Prostate gland (tissue), 2 donors: ENCODE data around the gene ZNF548. TPM values are rescaled to one million over a fixed set of nuclear protein-coding genes. Genes with fewer than 3 reads are reported as not detected.

Experiments used
- DNase-seq: peaks from one replicate; pipeline ENCODE4 v3.0.0-alpha.2; 2019; ENCODE audit warnings: low spot score
- H3K27ac ChIP-seq, 2 donors: fragments of 200-600 bp; sonication (generic); 2 replicates each; pipeline ENCODE4 v1.5.1; 2017 to 2019
- H3K27me3 ChIP-seq: fragments of 200-600 bp; sonication (generic); replicated peaks from 2 replicates; pipeline ENCODE4 v1.5.1; 2019; ENCODE audit not compliant: insufficient read depth
- H3K36me3 ChIP-seq, 2 donors: fragments of 200-600 bp; sonication (generic); 1 replicate in 1 of 2; 2 replicates in 1 of 2; pipeline versions ENCODE4 v1.5.1 to v1.8.1; 2017 to 2019
- H3K4me1 ChIP-seq: fragments of 200-600 bp; sonication (generic); replicated peaks from 2 replicates; pipeline ENCODE4 v1.5.1; 2019
- H3K4me3 ChIP-seq, 2 donors: fragments of 200-600 bp; sonication (generic); 2 replicates each; pipeline ENCODE4 v1.5.1; 2017 to 2019
- H3K9me3 ChIP-seq: fragments of 200-600 bp; sonication (generic); 2 replicates; pipeline ENCODE4 v1.5.1; 2017
- CTCF ChIP-seq, 4 experiments: fragments of 200-600 bp in 2 of 4; fragments of 450-650 bp in 2 of 4; sonication (generic) in 2 of 4; IDR thresholded peaks; 1 replicate in 3 of 4; 2 replicates in 1 of 4; pipeline ENCODE4 v1.5.1; 2016 to 2019; ENCODE audit warnings: antibody characterized with exemption in 4 of 4, mild to moderate bottlenecking in 2 of 4, moderate library complexity in 2 of 4
- POLR2A ChIP-seq: fragments of 450-650 bp; IDR thresholded peaks from one replicate; pipeline ENCODE4 v1.6.1; 2016; ENCODE audit warnings: antibody characterized with exemption, mild to moderate bottlenecking
- POLR2AphosphoS5 ChIP-seq: sonication (generic); formaldehyde crosslinking; IDR thresholded peaks from one replicate; pipeline ENCODE4 v1.6.1; 2017; ENCODE audit warnings: antibody characterized with exemption
- WGBS: methylation state at CpG from one replicate; pipeline ENCODE4 v1.1.5; 2018; 5-methylcytosine and 5-hydroxymethylcytosine counted together
- intact Hi-C: fragments of 100-400 bp; cut with DNase I; formaldehyde crosslinking; loops from one replicate; pipeline ENCODE4 v1.14.2; 2022
- total RNA-seq, 2 donors: library from RNA; depleted of rRNA; stranded (reverse); fragments of >200 nt; gene quantifications; one replicate each; pipeline ENCODE4 v1.1.0, GENCODE V29; 2016

ZNF548 gene
- total RNA-seq, 2 donors from 2014 or later = 20.4 to 27.4 TPM

- intact Hi-C loops = no loop called here
- TF ChIP-seq POLR2A (no peak), POLR2AphosphoS5 (no peak), CTCF (IDR thresholded peaks at IDR 0.05) (no peak)
- Histone ChIP-seq H3K27ac (no peak overlapping the region), H3K27me3 (no peaks in the 10 kb centered on the region), H3K4me3 (no peak overlapping the region), H3K9me3 (no peaks in the 10 kb centered on the region), H3K4me1 (peaks cover 6% of the 10 kb centered on the region), H3K36me3 (no peaks in the 10 kb centered on the region)
- 71% methylated on average over 4 of the region's 4 CpGs for WGBS
- no peak for DNase-seq
Measured at GRCh38 chr19:57437931-57438330, 48.3 kb downstream of the ZNF548 start.

GRCh38 chr19:57438925-57439324, 49.3 kb downstream of the ZNF548 start:
- H3K27ac ChIP-seq = no peak overlapping the region
- no peaks in the 10 kb centered on the region for H3K9me3 ChIP-seq
- no peak for DNase-seq
- H3K4me1 ChIP-seq = peaks cover 6% of the 10 kb centered on the region
- 86% methylated on average over 9 of the region's 9 CpGs for WGBS
- no peaks in the 10 kb centered on the region for H3K36me3 ChIP-seq
- intact Hi-C loops = no loop called here
- H3K27me3 ChIP-seq = no peaks in the 10 kb centered on the region
- no peak overlapping the region for H3K4me3 ChIP-seq
- TF ChIP-seq POLR2A (no peak), CTCF (IDR thresholded peaks at IDR 0.05) (no peak), POLR2AphosphoS5 (no peak)

DNA sequence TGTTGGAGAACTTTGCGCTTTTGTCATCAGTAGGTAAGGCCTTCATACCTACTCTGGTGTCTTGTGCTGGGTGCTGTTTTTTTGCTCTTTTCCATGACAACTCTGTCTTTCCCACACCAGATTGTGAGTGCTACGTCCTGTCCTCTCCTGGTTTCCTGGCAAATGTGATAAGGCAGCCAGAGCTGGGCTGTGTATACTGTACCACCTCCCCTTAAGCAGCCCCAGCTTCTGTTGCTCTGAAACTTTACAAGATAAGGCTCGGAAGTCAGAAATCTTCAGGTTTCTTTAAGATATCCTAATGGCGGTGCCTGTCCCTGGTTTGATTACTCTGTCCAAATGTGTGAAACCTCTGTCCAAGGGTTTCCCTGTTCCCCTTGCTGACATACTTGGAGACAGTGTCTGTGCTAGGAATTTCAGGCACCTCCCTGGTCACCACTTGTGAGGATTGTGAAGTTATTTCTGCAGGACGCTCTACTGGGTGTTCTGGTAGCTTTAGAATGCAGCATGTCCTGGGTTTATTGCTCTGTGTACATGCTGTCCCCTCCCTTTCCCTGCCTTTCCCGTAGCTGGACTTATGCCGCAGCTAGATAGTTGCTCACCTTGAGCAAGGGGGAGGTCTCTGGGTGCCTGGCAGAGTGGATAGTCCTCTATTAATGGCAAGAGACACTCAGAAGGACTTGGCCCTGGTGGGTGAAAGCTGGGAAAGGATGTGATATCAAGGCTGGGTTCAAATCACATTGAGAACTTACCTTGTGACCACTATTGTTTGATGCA, 52.5 kb downstream of the ZNF548 start:
- H3K4me3 ChIP-seq = no peak overlapping the region
- no peaks in the 10 kb centered on the region for H3K36me3 ChIP-seq
- H3K27ac ChIP-seq = no peak overlapping the region
- DNase-seq = no peak
- TF ChIP-seq CTCF (IDR thresholded peaks at IDR 0.05) = no peak
- TF ChIP-seq POLR2AphosphoS5 = no peak
- no peak for TF ChIP-seq POLR2A
- WGBS = 83% methylated on average over 7 of the region's 7 CpGs
- intact Hi-C loops = no loop called here
- no peaks in the 10 kb centered on the region for H3K27me3 ChIP-seq
- H3K4me1 ChIP-seq = no peaks in the 10 kb centered on the region
- no peaks in the 10 kb centered on the region for H3K9me3 ChIP-seq

DNA sequence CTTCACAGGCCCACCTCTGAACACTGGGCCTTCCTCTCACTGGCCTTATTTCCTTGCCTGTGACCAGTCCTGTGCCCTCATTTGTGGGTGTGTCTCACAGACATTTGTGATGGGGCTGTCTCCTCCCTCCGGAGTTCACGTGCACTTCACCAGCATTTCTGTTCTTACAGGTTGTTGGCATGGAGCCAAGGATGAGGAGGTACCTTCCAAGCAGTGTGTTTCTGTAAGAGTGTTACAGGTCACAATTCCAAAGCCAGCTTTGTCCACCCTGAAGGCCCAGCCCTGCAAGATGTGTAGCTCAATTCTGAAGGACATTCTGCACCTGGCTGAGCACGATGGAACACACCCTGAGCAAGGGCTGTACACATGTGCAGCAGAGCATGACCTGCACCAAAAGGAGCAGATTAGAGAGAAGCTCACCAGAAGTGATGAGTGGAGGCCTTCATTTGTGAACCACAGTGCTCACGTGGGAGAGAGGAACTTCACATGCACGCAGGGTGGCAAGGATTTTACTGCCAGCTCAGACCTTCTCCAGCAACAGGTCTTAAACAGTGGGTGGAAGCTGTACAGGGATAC, 53.6 kb downstream of the ZNF548 start:
- Histone ChIP-seq H3K27ac (no peak overlapping the region), H3K4me1 (no peaks in the 10 kb centered on the region), H3K36me3 (no peaks in the 10 kb centered on the region), H3K27me3 (no peaks in the 10 kb centered on the region), H3K9me3 (no peaks in the 10 kb centered on the region), H3K4me3 (no peak overlapping the region)
- 70% methylated on average over 5 of the region's 5 CpGs for WGBS
- DNase-seq = no peak
- intact Hi-C loops = no loop called here
- no peak for TF ChIP-seq CTCF (IDR thresholded peaks at IDR 0.05)
- no peak for TF ChIP-seq POLR2A
- no peak for TF ChIP-seq POLR2AphosphoS5

DNA sequence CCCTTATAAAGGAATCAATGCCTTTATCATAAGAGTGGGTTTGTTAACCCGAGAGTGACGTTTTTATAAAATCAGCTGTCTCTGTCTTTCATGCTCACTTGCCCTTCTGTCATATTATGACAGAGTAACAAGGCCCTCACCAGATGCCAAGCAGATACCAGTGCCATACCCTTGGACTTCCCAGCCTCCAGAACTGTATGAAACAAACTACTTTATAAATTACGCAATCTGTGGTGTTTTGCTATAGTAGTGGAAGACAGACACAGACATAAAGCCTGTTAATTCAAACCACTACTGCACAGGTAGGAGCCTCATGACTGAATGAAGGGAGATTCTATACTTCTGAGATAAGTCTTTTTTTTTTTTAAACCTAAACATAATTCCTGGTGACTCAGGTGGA, 62.7 kb downstream of the ZNF548 start:
- TF ChIP-seq POLR2A = no peak
- TF ChIP-seq POLR2AphosphoS5 = no peak
- no peak for TF ChIP-seq CTCF (IDR thresholded peaks at IDR 0.05)
- no peak for DNase-seq
- Histone ChIP-seq H3K4me1 (no peaks in the 10 kb centered on the region), H3K9me3 (no peaks in the 10 kb centered on the region), H3K4me3 (no peak overlapping the region), H3K27me3 (no peaks in the 10 kb centered on the region), H3K27ac (no peak overlapping the region), H3K36me3 (no peaks in the 10 kb centered on the region)
- intact Hi-C loops = no loop called here
- 98% methylated on average over 3 of the region's 3 CpGs for WGBS
